Endothelial cell of umbilical vein (primary cell): ENCODE measurements around the gene LRP1B. TPM values are rescaled to one million over a fixed set of nuclear protein-coding genes. Genes with fewer than 3 reads are reported as not detected.

ENCODE experiments used
- BruUV-seq: library from RNA; stranded (reverse); fragments of 400-500 nt; replicated peaks from 2 replicates; lab custom pipeline; 2021; lab: Mats Ljungman, UMichigan
- CTCF ChIA-PET: fragments of 300-600, 350-600 bp; sonication (Branson Sonifier 250); formaldehyde crosslinking; loops from one replicate; lab custom pipeline; 2021; ENCODE audit warnings: antibody characterized with exemption, inconsistent platforms; lab: Charles Lee
- POLR2A ChIA-PET: fragments of 300-600, 350-600 bp; sonication (Branson Sonifier 250); formaldehyde crosslinking; loops from one replicate; lab custom pipeline; 2021; ENCODE audit warnings: antibody characterized with exemption, inconsistent platforms; lab: Charles Lee
- DNase-seq: peaks from one replicate; pipeline ENCODE4 v3.0.0-alpha.2; 2011; ENCODE audit warnings: low read depth, low spot score
- FAIRE-seq: peaks from 2 replicates; lab custom pipeline; 2011; peaks lifted over from hg19 to GRCh38; lab: Jason Lieb, UNC
- H2AFZ ChIP-seq: 2 replicates; pipeline ENCODE4 v1.6.0; 2012; ENCODE audit warnings: low read depth, low read length, control low read depth, inconsistent platforms
- H3K27ac ChIP-seq: 2 replicates; pipeline ENCODE4 v1.5.1; 2011; ENCODE audit warnings: low read depth, mild to moderate bottlenecking, control low read depth, low read length, moderate library complexity; ENCODE audit not compliant: insufficient read depth
- H3K27me3 ChIP-seq, 2 experiments: 2 replicates each; pipeline versions ENCODE4 v1.6.0 to v1.6.1; 2011; ENCODE audit warnings: low read length in 2 of 2, mixed read lengths in 1 of 2; ENCODE audit not compliant: control insufficient read depth in 2 of 2, insufficient read depth in 2 of 2
- H3K36me3 ChIP-seq, 2 experiments: 2 replicates in 1 of 2; 3 replicates in 1 of 2; pipeline ENCODE4 v1.5.1; 2011; ENCODE audit warnings: low read length in 2 of 2, mild to moderate bottlenecking in 1 of 2, moderate library complexity in 1 of 2; ENCODE audit not compliant: control insufficient read depth in 2 of 2, insufficient read depth in 2 of 2; ENCODE audit errors: extremely low read depth in 1 of 2
- H3K4me1 ChIP-seq: 3 replicates; pipeline ENCODE4 v1.5.1; 2011; ENCODE audit warnings: mild to moderate bottlenecking, low read length; ENCODE audit not compliant: control insufficient read depth, insufficient read depth; ENCODE audit errors: extremely low read depth
- H3K4me2 ChIP-seq: 2 replicates; pipeline ENCODE4 v1.6.1; 2011; ENCODE audit warnings: low read length, control low read depth, mixed read lengths; ENCODE audit not compliant: insufficient read depth
- H3K4me3 ChIP-seq, 3 experiments: fragments of 200-600 bp in 1 of 3; sonication (generic), shearing (Covaris generic) in 1 of 3; replicated peaks in 1 of 3; 2 replicates each; pipeline ENCODE4 v1.5.1; 2011 to 2016; ENCODE audit warnings: control low read depth in 3 of 3, low read length in 3 of 3, mild to moderate bottlenecking in 2 of 3, inconsistent platforms in 1 of 3, low read depth in 1 of 3, moderate library complexity in 1 of 3; ENCODE audit not compliant: insufficient read depth in 1 of 3
- H3K79me2 ChIP-seq: 2 replicates; pipeline ENCODE4 v1.6.0; 2012; ENCODE audit warnings: low read length, inconsistent platforms; ENCODE audit not compliant: control insufficient read depth, insufficient read depth
- H3K9ac ChIP-seq: replicated peaks from 2 replicates; pipeline ENCODE3; 2011; ENCODE audit warnings: low read length, control low read depth; ENCODE audit not compliant: insufficient read depth; ENCODE audit errors: extremely low read depth
- H3K9me1 ChIP-seq: replicated peaks from 3 replicates; pipeline ENCODE4 v1.6.0; 2011; ENCODE audit warnings: mild to moderate bottlenecking, low read length; ENCODE audit not compliant: control insufficient read depth, insufficient read depth; ENCODE audit errors: extremely low read depth
- H3K9me3 ChIP-seq: replicated peaks from 2 replicates; pipeline ENCODE4 v1.5.1; 2012; ENCODE audit warnings: low read length, inconsistent platforms; ENCODE audit not compliant: control insufficient read depth, insufficient read depth
- H4K20me1 ChIP-seq: replicated peaks from 2 replicates; pipeline ENCODE3; 2011; ENCODE audit warnings: mild to moderate bottlenecking, low read length; ENCODE audit not compliant: control insufficient read depth, insufficient read depth; ENCODE audit errors: extremely low read depth
- EZH2 ChIP-seq: IDR thresholded peaks from 2 replicates; pipeline ENCODE4 v1.6.1; 2012; ENCODE audit warnings: borderline replicate concordance, low read depth, mild to moderate bottlenecking, moderate library complexity, low read length, inconsistent platforms; ENCODE audit not compliant: severe bottlenecking
- FOS ChIP-seq: IDR thresholded peaks from 2 replicates; pipeline ENCODE4 v1.6.1; 2011; ENCODE audit warnings: mild to moderate bottlenecking, low read length, moderate library complexity, borderline replicate concordance; ENCODE audit not compliant: insufficient read depth
- GATA2 ChIP-seq: IDR thresholded peaks from 2 replicates; pipeline ENCODE4 v1.7.0; 2011; ENCODE audit warnings: low read depth, mild to moderate bottlenecking, moderate library complexity, mixed read lengths, low read length; ENCODE audit not compliant: insufficient read length, insufficient read depth
- JUN ChIP-seq: IDR thresholded peaks from 2 replicates; pipeline ENCODE4 v1.6.1; 2011; ENCODE audit warnings: borderline replicate concordance, low read depth; ENCODE audit not compliant: insufficient read length, insufficient read depth
- MYC ChIP-seq: IDR thresholded peaks from one replicate; pipeline ENCODE4 v1.6.1; 2011; ENCODE audit warnings: mild to moderate bottlenecking, low read depth, low read length
- POLR2A ChIP-seq: IDR thresholded peaks from 2 replicates; pipeline ENCODE4 v1.6.1; 2012; ENCODE audit warnings: low read depth, mild to moderate bottlenecking, control low read depth, low read length
- POLR2AphosphoS5 ChIP-seq: IDR thresholded peaks from 2 replicates; pipeline ENCODE4 v1.6.1; 2012; ENCODE audit warnings: low read depth, mild to moderate bottlenecking, control low read depth, low read length, moderate library complexity; ENCODE audit not compliant: insufficient read depth
- dilution Hi-C: fragments of 300-500 bp; cut with MboI; formaldehyde crosslinking; loops from one replicate; pipeline ENCODE4 v1.15.0; 2019; ENCODE audit warnings: low sequenced_read_pairs; ENCODE audit not compliant: extremely low pct_ligation_motif_present
- intact Hi-C: fragments of 100-400 bp; cut with micrococcal nuclease; formaldehyde crosslinking; loops from one replicate; pipeline ENCODE4 v1.10.0; 2022
- polyA plus RNA-seq, 4 experiments: library from polyadenylated mRNA; depleted of rRNA in 3 of 4; stranded (reverse) in 3 of 4; unstranded in 1 of 4; fragments of >200 nt; gene quantifications; 2 replicates each; pipeline versions ENCODE4 v1.2.1 to v1.2.3, GENCODE V29; 2011 to 2012; ENCODE audit warnings: missing spikeins in 1 of 4
- total RNA-seq: library from RNA; stranded (reverse); gene quantifications from 2 replicates; pipeline ENCODE4 v1.2.3, GENCODE V29; 2021
- TF ChIP-seq, protein P1 (sequence below), 2 donors: IDR thresholded peaks; 1 replicate in 1 of 2; 2 replicates in 1 of 2; pipeline ENCODE4 v1.5.1; 2011; ENCODE audit warnings: low read length in 2 of 2, mild to moderate bottlenecking in 2 of 2, moderate library complexity in 2 of 2, control low read depth in 1 of 2, inconsistent platforms in 1 of 2, low read depth in 1 of 2; ENCODE audit not compliant: insufficient read depth in 1 of 2; ENCODE audit errors: extremely low read depth in 1 of 2
- TF ChIP-seq, protein P2 (sequence below): IDR thresholded peaks from 2 replicates; pipeline ENCODE4 v1.6.1; 2011; ENCODE audit not compliant: insufficient read depth, insufficient read length

LRP1B gene
- total and polyA plus RNA-seq, 2 donors (not counting 3 experiments of a cell fraction or from before 2014, with no cell fraction given) = 0.03 to 0.07 TPM

DNA sequence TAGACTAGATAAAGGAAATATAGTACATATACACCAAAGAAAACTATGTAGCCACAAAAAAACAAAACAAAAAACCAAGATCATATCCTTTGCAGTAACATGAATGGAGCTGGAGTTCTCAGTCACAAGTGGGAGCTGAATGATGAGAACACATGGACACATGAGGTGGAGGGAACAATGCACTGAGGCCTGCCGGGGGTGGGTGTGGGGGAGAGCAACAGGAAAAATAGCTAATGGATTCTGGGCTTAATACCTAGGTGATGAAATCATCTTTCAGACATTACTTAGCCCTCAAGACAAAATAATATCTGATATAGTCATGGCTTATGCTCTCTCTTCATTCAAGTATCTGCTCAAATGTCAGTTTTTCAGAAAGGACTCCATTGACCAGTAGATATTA is 930.6 kb downstream of the LRP1B start:
- Histone ChIP-seq H3K36me3 (no peaks in the 10 kb centered on the region), H3K9ac (no peak overlapping the region), H3K27me3 (no peaks in the 10 kb centered on the region), H3K4me3 (no peak overlapping the region), H3K4me1 (no peaks in the 10 kb centered on the region), H3K9me3 (no peaks in the 10 kb centered on the region), H3K27ac (no peak overlapping the region), H4K20me1 (no peaks in the 10 kb centered on the region), H3K79me2 (no peaks in the 10 kb centered on the region), H2AFZ (no peak overlapping the region), H3K9me1 (no peaks in the 10 kb centered on the region), H3K4me2 (no peak overlapping the region)
- TF ChIP-seq FOS = no peak
- TF ChIP-seq, protein P1, sequence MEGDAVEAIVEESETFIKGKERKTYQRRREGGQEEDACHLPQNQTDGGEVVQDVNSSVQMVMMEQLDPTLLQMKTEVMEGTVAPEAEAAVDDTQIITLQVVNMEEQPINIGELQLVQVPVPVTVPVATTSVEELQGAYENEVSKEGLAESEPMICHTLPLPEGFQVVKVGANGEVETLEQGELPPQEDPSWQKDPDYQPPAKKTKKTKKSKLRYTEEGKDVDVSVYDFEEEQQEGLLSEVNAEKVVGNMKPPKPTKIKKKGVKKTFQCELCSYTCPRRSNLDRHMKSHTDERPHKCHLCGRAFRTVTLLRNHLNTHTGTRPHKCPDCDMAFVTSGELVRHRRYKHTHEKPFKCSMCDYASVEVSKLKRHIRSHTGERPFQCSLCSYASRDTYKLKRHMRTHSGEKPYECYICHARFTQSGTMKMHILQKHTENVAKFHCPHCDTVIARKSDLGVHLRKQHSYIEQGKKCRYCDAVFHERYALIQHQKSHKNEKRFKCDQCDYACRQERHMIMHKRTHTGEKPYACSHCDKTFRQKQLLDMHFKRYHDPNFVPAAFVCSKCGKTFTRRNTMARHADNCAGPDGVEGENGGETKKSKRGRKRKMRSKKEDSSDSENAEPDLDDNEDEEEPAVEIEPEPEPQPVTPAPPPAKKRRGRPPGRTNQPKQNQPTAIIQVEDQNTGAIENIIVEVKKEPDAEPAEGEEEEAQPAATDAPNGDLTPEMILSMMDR (IDR thresholded peaks at IDR 0.05; ENCODE audit: extremely low read depth in 1 of 2, insufficient read depth in 1 of 2, low read depth in 1 of 2, low read length in 2 of 2) = no peak
- no peak for TF ChIP-seq POLR2A
- TF ChIP-seq MYC = no peak
- TF ChIP-seq JUN = no peak
- no peak for TF ChIP-seq POLR2AphosphoS5
- no peak for TF ChIP-seq EZH2
- no peak for TF ChIP-seq GATA2
- TF ChIP-seq, protein P2, sequence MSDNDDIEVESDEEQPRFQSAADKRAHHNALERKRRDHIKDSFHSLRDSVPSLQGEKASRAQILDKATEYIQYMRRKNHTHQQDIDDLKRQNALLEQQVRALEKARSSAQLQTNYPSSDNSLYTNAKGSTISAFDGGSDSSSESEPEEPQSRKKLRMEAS = no peak
- DNase-seq (no peak), FAIRE-seq (no peak)
- intact Hi-C loops (no loop called here), dilution Hi-C loops (no loop called here)
- ChIA-PET CTCF (no interaction called here), POLR2A (no interaction called here)
- BruUV-seq = no TSS peak
